NOMO-1 treated with DMSO at 0.1 percent for 48 hours (cell line): Measurements from ENCODE around the gene ERICH3.

Experiments
- DNase-seq: peaks from one replicate; lab custom pipeline; 2025; ENCODE audit not compliant: unreplicated experiment; lab: John Stamatoyannopoulos, UW

Gene ERICH3

GRCh38 chr1:74592580-74593355 lies 80.8 kb downstream of the ERICH3 start:
- no peak for DNase-seq

GRCh38 chr1:74591949-74592348 lies 81.6 kb downstream of the ERICH3 start:
- DNase-seq = no peak

GRCh38 chr1:74590288-74590687 lies 83.3 kb downstream of the ERICH3 start:
- no peak for DNase-seq

- no peak for DNase-seq
These were observed 85.7 kb downstream of the ERICH3 start for GRCh38 chr1:74587888-74588287.

GRCh38 chr1:74586253-74586897 lies 87.2 kb downstream of the ERICH3 start:
- peak; percentile 18 for DNase-seq

- DNase-seq = no peak
These were observed 89.4 kb downstream of the ERICH3 start for GRCh38 chr1:74584185-74584584.

GRCh38 chr1:74583397-74583796 lies 90.2 kb downstream of the ERICH3 start:
- no peak for DNase-seq

GRCh38 chr1:74579425-74579824 lies 94.2 kb downstream of the ERICH3 start:
- no peak for DNase-seq

GRCh38 chr1:74578101-74578500 lies 95.5 kb downstream of the ERICH3 start:
- DNase-seq = no peak

GRCh38 chr1:74571891-74572290 lies 101.7 kb downstream of the ERICH3 start:
- no peak for DNase-seq

- DNase-seq = no peak
These were observed 102.1 kb downstream of the ERICH3 start for GRCh38 chr1:74571493-74571800.

GRCh38 chr1:74570797-74571492 lies 102.6 kb downstream of the ERICH3 start:
- no peak for DNase-seq

- DNase-seq = no peak
These were observed 123.7 kb downstream of the ERICH3 start for GRCh38 chr1:74549932-74550331.

- DNase-seq = no peak
These were observed 124.4 kb downstream of the ERICH3 start for GRCh38 chr1:74548961-74549750.

- DNase-seq = no peak
These were observed 127.8 kb downstream of the ERICH3 start for GRCh38 chr1:74545821-74546220.

- DNase-seq = no peak
These were observed 139.4 kb downstream of the ERICH3 start for GRCh38 chr1:74534241-74534640.

- DNase-seq = no peak
These were observed 141.8 kb downstream of the ERICH3 start for GRCh38 chr1:74531796-74532195.

GRCh38 chr1:74530892-74531291 lies 142.7 kb downstream of the ERICH3 start:
- DNase-seq = no peak

GRCh38 chr1:74528123-74528522 lies 145.5 kb downstream of the ERICH3 start:
- DNase-seq = no peak

GRCh38 chr1:74526708-74527107 lies 146.9 kb downstream of the ERICH3 start:
- DNase-seq = no peak

- DNase-seq = no peak
These were observed 149.6 kb downstream of the ERICH3 start for GRCh38 chr1:74523873-74524480.
